ENCODE measurements around the gene TAS1R3.

TAS1R3 gene

GRCh38 chr1:1285102-1285571 is 45.9 kb upstream of the TAS1R3 start:
- H3K4me3 ChIP-seq (ENCODE audit: low read depth, low read length) = no peak overlapping the region
- TF ChIP-seq, protein P1, sequence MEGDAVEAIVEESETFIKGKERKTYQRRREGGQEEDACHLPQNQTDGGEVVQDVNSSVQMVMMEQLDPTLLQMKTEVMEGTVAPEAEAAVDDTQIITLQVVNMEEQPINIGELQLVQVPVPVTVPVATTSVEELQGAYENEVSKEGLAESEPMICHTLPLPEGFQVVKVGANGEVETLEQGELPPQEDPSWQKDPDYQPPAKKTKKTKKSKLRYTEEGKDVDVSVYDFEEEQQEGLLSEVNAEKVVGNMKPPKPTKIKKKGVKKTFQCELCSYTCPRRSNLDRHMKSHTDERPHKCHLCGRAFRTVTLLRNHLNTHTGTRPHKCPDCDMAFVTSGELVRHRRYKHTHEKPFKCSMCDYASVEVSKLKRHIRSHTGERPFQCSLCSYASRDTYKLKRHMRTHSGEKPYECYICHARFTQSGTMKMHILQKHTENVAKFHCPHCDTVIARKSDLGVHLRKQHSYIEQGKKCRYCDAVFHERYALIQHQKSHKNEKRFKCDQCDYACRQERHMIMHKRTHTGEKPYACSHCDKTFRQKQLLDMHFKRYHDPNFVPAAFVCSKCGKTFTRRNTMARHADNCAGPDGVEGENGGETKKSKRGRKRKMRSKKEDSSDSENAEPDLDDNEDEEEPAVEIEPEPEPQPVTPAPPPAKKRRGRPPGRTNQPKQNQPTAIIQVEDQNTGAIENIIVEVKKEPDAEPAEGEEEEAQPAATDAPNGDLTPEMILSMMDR (IDR thresholded peaks at IDR 0.05; ENCODE audit: insufficient read depth, low read length, missing control alignments) = no peak
- ChIA-PET CTCF (interaction anchor here (0.7 to 1.1 kb wide), 3 partner anchors 14 to 302 kb away, joined by 3 read pairs; no protein-coding TSS in a partner anchor), POLR2A (no interaction called here)
- DNase-seq (ENCODE audit: low read depth, low spot score) = no peak

GRCh38 chr1:1285611-1286311 is 45.3 kb upstream of the TAS1R3 start:
- TF ChIP-seq, protein P1 (IDR thresholded peaks at IDR 0.05; ENCODE audit: insufficient read depth, low read length, missing control alignments) = no peak
- ChIA-PET POLR2A (no interaction called here), CTCF (interaction anchor here (0.7 to 1.1 kb wide), 3 partner anchors 15 to 302 kb away, joined by 3 read pairs; no protein-coding TSS in a partner anchor)
- no peak overlapping the region for H3K4me3 ChIP-seq (ENCODE audit: low read depth, low read length)
- DNase-seq (ENCODE audit: low read depth, low spot score) = no peak

DNA sequence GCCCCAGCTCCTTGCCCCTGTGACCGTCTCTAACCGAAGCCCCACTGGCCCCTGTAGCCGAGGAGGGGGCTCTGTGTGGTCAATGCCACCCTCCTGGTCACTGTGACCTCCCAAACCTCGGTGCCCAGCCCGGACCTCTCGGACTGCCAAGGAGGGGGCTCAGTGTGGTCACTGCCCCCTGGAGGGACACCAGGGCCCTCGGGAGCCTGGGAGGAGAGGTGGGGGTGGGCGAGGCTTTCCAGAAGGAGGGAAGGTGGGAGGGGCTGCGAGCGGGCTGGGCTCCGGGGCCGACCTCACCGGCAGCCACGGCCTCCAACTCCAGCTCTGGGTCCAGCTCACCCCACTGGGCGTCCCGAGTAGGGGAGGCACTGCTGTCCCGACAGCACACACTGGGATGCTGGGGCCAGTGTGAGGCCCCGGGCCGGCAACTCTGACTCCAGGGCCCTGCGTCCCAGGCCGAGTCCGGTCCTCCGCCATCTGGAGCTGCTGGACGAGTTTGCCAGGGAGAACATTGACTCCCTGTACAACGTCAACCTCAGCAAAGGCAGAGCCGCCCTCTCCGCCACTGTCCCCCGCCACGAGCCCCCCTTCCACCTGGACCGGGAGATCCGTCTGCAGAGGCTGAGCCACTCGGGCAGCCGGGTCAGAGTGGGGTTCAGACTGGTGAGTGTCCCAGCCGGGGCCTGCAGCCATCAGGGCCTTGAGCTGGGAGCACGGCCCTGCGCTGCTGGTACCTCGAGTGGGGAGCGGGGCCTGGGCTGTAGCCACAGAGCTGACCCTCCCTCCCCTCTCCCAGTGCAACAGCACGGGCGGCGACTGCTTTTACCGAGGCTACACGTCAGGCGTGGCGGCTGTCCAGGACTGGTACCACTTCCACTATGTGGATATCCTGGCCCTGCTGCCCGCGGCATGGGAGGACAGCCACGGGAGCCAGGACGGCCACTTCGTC is 44.5 kb upstream of the TAS1R3 start:
- CTCF ChIA-PET = interaction anchor here (0.9 to 1.7 kb wide), 5 partner anchors 10 to 165 kb away, joined by 3 to 10 read pairs (median 4); partner anchors contain the start of gene UBE2J2
- TF ChIP-seq, protein P1 (IDR thresholded peaks at IDR 0.05; ENCODE audit: insufficient read depth, low read length, missing control alignments) = no peak
- POLR2A ChIA-PET = no interaction called here
- DNase-seq (ENCODE audit: low read depth, low spot score) = no peak
- H3K4me3 ChIP-seq (ENCODE audit: low read depth, low read length) = no peak overlapping the region

DNA sequence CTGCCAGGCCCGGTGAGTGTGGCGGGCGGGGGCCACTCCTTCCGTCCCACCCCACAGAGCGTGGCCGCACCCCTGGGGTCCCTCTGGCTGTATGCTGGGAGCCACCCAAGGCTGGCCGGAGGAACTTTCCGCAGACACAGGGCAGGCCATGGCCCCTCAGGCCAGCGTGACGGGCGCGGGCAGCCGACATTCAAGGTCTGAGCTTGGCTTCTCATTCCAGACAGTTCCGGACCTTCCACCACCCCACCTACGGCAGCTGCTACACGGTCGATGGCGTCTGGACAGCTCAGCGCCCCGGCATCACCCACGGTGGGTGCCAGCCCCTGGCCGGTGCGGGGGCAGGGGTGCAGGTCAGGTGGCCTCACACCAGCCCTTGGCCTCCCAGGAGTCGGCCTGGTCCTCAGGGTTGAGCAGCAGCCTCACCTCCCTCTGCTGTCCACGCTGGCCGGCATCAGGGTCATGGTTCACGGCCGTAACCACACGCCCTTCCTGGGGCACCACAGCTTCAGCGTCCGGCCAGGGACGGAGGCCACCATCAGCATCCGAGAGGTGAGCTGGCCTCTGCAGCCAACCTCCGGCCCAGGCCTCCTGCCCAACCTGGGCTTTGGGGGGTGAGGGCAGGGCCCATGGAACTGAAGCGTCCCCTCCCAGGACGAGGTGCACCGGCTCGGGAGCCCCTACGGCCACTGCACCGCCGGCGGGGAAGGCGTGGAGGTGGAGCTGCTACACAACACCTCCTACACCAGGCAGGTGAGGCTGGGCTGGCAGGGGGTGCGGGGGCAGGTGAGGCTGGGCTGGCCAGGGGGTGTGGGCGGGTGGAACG is 43.6 kb upstream of the TAS1R3 start:
- POLR2A ChIA-PET = no interaction called here

GRCh38 chr1:1290238-1290731 is 40.8 kb upstream of the TAS1R3 start:
- no peak for DNase-seq (ENCODE audit: low read depth, low spot score)
- ChIA-PET CTCF (interaction anchor here (0.6 to 3.2 kb wide), 13 partner anchors 9 to 308 kb away, joined by 3 to 60 read pairs (median 5); partner anchors contain the start of gene PERM1), POLR2A (interaction anchor here (0.7 to 1.9 kb wide), 3 partner anchors 15 to 168 kb away, joined by 3 to 4 read pairs (median 3); no protein-coding TSS in a partner anchor)

More for the DNA sequence above, 43.6 kb upstream of the TAS1R3 start:
- TF ChIP-seq, protein P1 (IDR thresholded peaks at IDR 0.05; ENCODE audit: insufficient read depth, low read length, missing control alignments) = no peak
- no peak for DNase-seq (ENCODE audit: low read depth, low spot score)
- H3K4me3 ChIP-seq (ENCODE audit: low read depth, low read length) = no peak overlapping the region
- CTCF ChIA-PET = interaction anchor here (0.9 to 1.7 kb wide), 4 partner anchors 10 to 165 kb away, joined by 4 to 10 read pairs (median 6); partner anchors contain the start of gene UBE2J2

More at GRCh38 chr1:1290238-1290731, 40.8 kb upstream of the TAS1R3 start:
- H3K4me3 ChIP-seq (ENCODE audit: low read depth, low read length) = no peak overlapping the region
- TF ChIP-seq, protein P1 (IDR thresholded peaks at IDR 0.05; ENCODE audit: insufficient read depth, low read length, missing control alignments) = peak; percentile 85

All from AG04449 (cell line).